RWPE2 (cell line): ENCODE measurements around the gene TMEM143.

ENCODE experiments used
- ATAC-seq: fragments of 200-7000 bp; cut with Tn5 transposase; 3 replicates; pipeline ENCODE4 v1.9.1; 2021; ENCODE audit warnings: low read depth
- DNase-seq: peaks from one replicate; pipeline ENCODE4 v3.0.0-alpha.2; 2020; ENCODE audit warnings: low spot score
- H3K27ac ChIP-seq: fragments of 450-650 bp; 2 replicates; pipeline ENCODE4 v1.5.1; 2017; ENCODE audit warnings: mild to moderate bottlenecking; ENCODE audit not compliant: poor library complexity, severe bottlenecking
- H3K27me3 ChIP-seq: fragments of 250-450 bp; sonication (Bioruptor Pico); 2 replicates; pipeline ENCODE4 v1.5.1; 2021; ENCODE audit warnings: mild to moderate bottlenecking, moderate library complexity; ENCODE audit not compliant: insufficient read depth, poor library complexity, severe bottlenecking
- H3K36me3 ChIP-seq: fragments of 250-450 bp; sonication (Bioruptor Pico); 2 replicates; pipeline ENCODE4 v1.5.1; 2020; ENCODE audit warnings: low read depth, mild to moderate bottlenecking, moderate library complexity
- H3K4me1 ChIP-seq: fragments of 250-450 bp; sonication (Bioruptor Pico); 2 replicates; pipeline ENCODE4 v1.5.1; 2021; ENCODE audit warnings: mild to moderate bottlenecking, moderate library complexity; ENCODE audit not compliant: insufficient read depth, poor library complexity, severe bottlenecking
- H3K4me3 ChIP-seq: fragments of 250-450 bp; sonication (Bioruptor Pico); 2 replicates; pipeline ENCODE4 v1.5.1; 2021; ENCODE audit warnings: mild to moderate bottlenecking, moderate library complexity; ENCODE audit not compliant: severe bottlenecking
- H3K9me3 ChIP-seq: fragments of 250-450 bp; sonication (Bioruptor Pico); 2 replicates; pipeline ENCODE4 v1.5.1; 2021; ENCODE audit warnings: mild to moderate bottlenecking, moderate library complexity; ENCODE audit not compliant: severe bottlenecking
- CTCF ChIP-seq: fragments of 450-650 bp; IDR thresholded peaks from one replicate; pipeline ENCODE4 v1.5.1; 2017; ENCODE audit warnings: mild to moderate bottlenecking, moderate library complexity; ENCODE audit not compliant: poor library complexity, severe bottlenecking

The TMEM143 gene

GRCh38 chr19:48363810-48364597, at the start of gene TMEM143, which contains the start of gene SYNGR4:
TMEM143 (minus strand) TSS chr19:48363940; CDS start chr19:48363920, 20 bp downstream.
SYNGR4 (plus strand) TSS chr19:48364367; CDS start chr19:48365843, 1,476 bp downstream.
- Histone ChIP-seq H3K4me1 (peaks cover 3% of the 10 kb centered on the region), H3K36me3 (peaks cover 9% of the 10 kb centered on the region), H3K9me3 (no peaks in the 10 kb centered on the region), H3K4me3 (peak within 1 kb of the TSS; percentile 38), H3K27ac (peak within 1 kb of the TSS; percentile 77), H3K27me3 (no peaks in the 10 kb centered on the region)
- DNase-seq: peak; percentile 99
- ATAC-seq: peak; percentile 79
- TF ChIP-seq CTCF: no peak

- TF ChIP-seq CTCF: no peak
- Histone ChIP-seq H3K9me3 (no peaks in the 10 kb centered on the region), H3K27ac (no peak overlapping the region), H3K4me1 (no peaks in the 10 kb centered on the region), H3K27me3 (no peaks in the 10 kb centered on the region), H3K4me3 (no peak overlapping the region), H3K36me3 (no peaks in the 10 kb centered on the region)
- DNase-seq (no peak), ATAC-seq (peak; percentile 53; the same call in 2 of the 3 replicates)
Observed at GRCh38 chr19:48405850-48406249, 42.1 kb upstream of the TMEM143 start.

- no peak overlapping the region for H3K27ac ChIP-seq
- H3K4me1 ChIP-seq: no peaks in the 10 kb centered on the region
- TF ChIP-seq CTCF: no peak
- no peaks in the 10 kb centered on the region for H3K36me3 ChIP-seq
- no peak overlapping the region for H3K4me3 ChIP-seq
- no peak for DNase-seq
- no peaks in the 10 kb centered on the region for H3K27me3 ChIP-seq
- no peak for ATAC-seq
- no peaks in the 10 kb centered on the region for H3K9me3 ChIP-seq
Observed at GRCh38 chr19:48405010-48405659, 41.4 kb upstream of the TMEM143 start.

GRCh38 chr19:48403606-48404005, 39.9 kb upstream of the TMEM143 start:
- Histone ChIP-seq H3K27ac (no peak overlapping the region), H3K4me3 (no peak overlapping the region), H3K36me3 (no peaks in the 10 kb centered on the region), H3K9me3 (no peaks in the 10 kb centered on the region), H3K4me1 (peaks cover 4% of the 10 kb centered on the region), H3K27me3 (no peaks in the 10 kb centered on the region)
- no peak for DNase-seq
- peak; percentile 68 for ATAC-seq
- no peak for TF ChIP-seq CTCF

GRCh38 chr19:48401287-48401686, 37.5 kb upstream of the TMEM143 start:
- H3K27me3 ChIP-seq: no peaks in the 10 kb centered on the region
- no peaks in the 10 kb centered on the region for H3K36me3 ChIP-seq
- H3K4me3 ChIP-seq: no peak overlapping the region
- no peak overlapping the region for H3K27ac ChIP-seq
- TF ChIP-seq CTCF: no peak
- H3K4me1 ChIP-seq: peaks cover 6% of the 10 kb centered on the region
- DNase-seq: no peak
- H3K9me3 ChIP-seq: no peaks in the 10 kb centered on the region
- no peak for ATAC-seq
